Left kidney (tissue), 2 donors: ENCODE results near the gene CHURC1. TPM values are rescaled to one million over a fixed set of nuclear protein-coding genes. Genes with fewer than 3 reads are reported as not detected.

Experiments
- DNase-seq: peaks from one replicate; pipeline ENCODE4 v3.0.0-alpha.2; 2013
- polyA plus RNA-seq: library from polyadenylated mRNA; unstranded; fragments of 120-200 nt; gene quantifications from one replicate; pipeline ENCODE4 v1.2.1, GENCODE V29; 2013; ENCODE audit not compliant: insufficient read length

CHURC1 gene
- polyA plus RNA-seq, 1 donor, result 63.3 TPM

DNA sequence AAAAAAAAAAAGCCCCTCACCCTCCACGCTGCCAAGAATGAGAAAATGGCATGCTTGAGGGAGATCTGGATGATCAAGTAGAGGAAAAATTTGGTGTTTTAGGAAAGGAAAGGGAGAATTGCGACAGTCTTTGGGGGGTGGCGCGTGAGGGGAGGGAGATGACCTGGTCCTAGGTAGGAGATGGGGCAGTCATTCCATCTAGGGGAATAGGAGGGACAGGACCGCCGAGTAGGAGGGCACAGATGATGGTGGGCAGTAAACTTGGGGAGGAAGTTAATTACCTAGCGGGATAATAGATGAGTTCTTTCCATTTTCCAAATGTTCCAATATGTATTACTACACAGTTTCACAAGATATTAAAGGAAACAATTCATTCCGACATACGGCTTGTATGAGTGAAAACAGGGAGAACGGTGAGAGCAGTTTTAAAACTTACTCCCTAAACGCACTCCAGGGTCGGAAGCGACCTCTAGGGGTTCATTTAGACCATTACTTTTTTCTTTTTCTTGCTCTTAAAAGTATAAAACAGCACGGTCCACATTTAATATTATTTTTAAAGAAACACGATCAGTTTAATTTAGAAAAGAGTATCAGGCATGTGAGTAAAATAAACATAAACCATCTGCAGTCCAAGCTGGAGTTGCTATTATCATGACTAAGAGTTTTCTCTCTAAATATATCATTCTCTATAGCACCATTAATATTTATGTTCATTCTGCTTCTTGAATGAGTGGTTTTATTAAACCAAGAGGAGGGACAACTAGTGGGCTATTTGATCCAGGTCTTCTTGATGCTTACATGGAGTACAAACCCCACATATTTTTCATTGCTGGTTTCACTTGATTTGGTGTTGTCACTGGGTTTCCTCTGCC, 69.4 kb downstream of the CHURC1 start:
- no peak for DNase-seq

Other genes starting within 250 kb of the CHURC1 start
- 83.8 TPM for gene PLEKHG3, start 210.0 kb upstream of the CHURC1 start, polyA plus RNA-seq
- gene SPTB, start 34.5 kb upstream of the CHURC1 start, polyA plus RNA-seq, result 15.4 TPM
- gene GPX2, start 28.3 kb downstream of the CHURC1 start, polyA plus RNA-seq, result 1.1 TPM
- gene RAB15, start 57.9 kb downstream of the CHURC1 start, polyA plus RNA-seq, result 27.3 TPM
- 35.0 TPM for gene FNTB, start 72.4 kb downstream of the CHURC1 start, polyA plus RNA-seq
- gene MAX, start 188.1 kb downstream of the CHURC1 start, polyA plus RNA-seq, result 52.7 TPM